Suprapubic skin (tissue), 4 donors: Measurements from ENCODE around the gene CD79B. TPM values are rescaled to one million over a fixed set of nuclear protein-coding genes. Genes with fewer than 3 reads are reported as not detected.
"Not testable (repeated sequence)": the region's sequence is repeated elsewhere in the genome, so short reads cannot be mapped to it uniquely, and the experiment has no call there.

Experiments
- DNase-seq, 2 donors: peaks; one replicate each; pipeline ENCODE4 v3.0.0-alpha.2; 2019; ENCODE audit warnings: low spot score in 2 of 2
- H3K27ac ChIP-seq: fragments of 200-600 bp; sonication (generic); one replicate; pipeline ENCODE4 v1.5.1; 2019
- H3K27me3 ChIP-seq: fragments of 200-600 bp; sonication (generic); one replicate; pipeline ENCODE4 v1.5.1; 2019
- H3K36me3 ChIP-seq: fragments of 200-600 bp; sonication (generic); one replicate; pipeline ENCODE4 v1.5.1; 2019
- H3K4me1 ChIP-seq: fragments of 200-600 bp; sonication (generic); one replicate; pipeline ENCODE4 v1.5.1; 2019
- H3K4me3 ChIP-seq: fragments of 200-600 bp; sonication (generic); one replicate; pipeline ENCODE4 v1.5.1; 2019; ENCODE audit warnings: mild to moderate bottlenecking
- H3K9me3 ChIP-seq: fragments of 200-600 bp; sonication (generic); one replicate; pipeline ENCODE4 v1.5.1; 2019
- CTCF ChIP-seq, 2 donors: fragments of 200-600 bp in 1 of 2; fragments of 450-650 bp in 1 of 2; sonication (generic) in 1 of 2; IDR thresholded peaks; one replicate each; pipeline ENCODE4 v1.5.1; 2016 to 2019; ENCODE audit warnings: antibody characterized with exemption in 2 of 2, mild to moderate bottlenecking in 1 of 2, moderate library complexity in 1 of 2
- EP300 ChIP-seq: sonication (generic); formaldehyde crosslinking; IDR thresholded peaks from one replicate; pipeline ENCODE4 v1.6.1; 2017; ENCODE audit warnings: antibody characterized with exemption
- POLR2A ChIP-seq, 2 donors: fragments of 450-650 bp; IDR thresholded peaks; one replicate each; pipeline ENCODE4 v1.6.1; 2017; ENCODE audit warnings: antibody characterized with exemption in 2 of 2, mild to moderate bottlenecking in 2 of 2, moderate library complexity in 2 of 2
- POLR2AphosphoS5 ChIP-seq, 3 donors: sonication (generic); formaldehyde crosslinking; IDR thresholded peaks; one replicate each; pipeline ENCODE4 v1.6.1; 2017; ENCODE audit warnings: antibody characterized with exemption in 3 of 3
- WGBS: methylation state at CpG from one replicate; pipeline ENCODE4 v1.1.5; 2018; 5-methylcytosine and 5-hydroxymethylcytosine counted together
- total RNA-seq, 4 donors: library from RNA; depleted of rRNA; stranded (reverse); fragments of >200 nt; gene quantifications; one replicate each; pipeline ENCODE4 v1.1.0, GENCODE V29; 2016

CD79B gene
- total RNA-seq, 4 donors from 2014 or later: 1.5 to 7.9 (median 2.2) TPM

DNA sequence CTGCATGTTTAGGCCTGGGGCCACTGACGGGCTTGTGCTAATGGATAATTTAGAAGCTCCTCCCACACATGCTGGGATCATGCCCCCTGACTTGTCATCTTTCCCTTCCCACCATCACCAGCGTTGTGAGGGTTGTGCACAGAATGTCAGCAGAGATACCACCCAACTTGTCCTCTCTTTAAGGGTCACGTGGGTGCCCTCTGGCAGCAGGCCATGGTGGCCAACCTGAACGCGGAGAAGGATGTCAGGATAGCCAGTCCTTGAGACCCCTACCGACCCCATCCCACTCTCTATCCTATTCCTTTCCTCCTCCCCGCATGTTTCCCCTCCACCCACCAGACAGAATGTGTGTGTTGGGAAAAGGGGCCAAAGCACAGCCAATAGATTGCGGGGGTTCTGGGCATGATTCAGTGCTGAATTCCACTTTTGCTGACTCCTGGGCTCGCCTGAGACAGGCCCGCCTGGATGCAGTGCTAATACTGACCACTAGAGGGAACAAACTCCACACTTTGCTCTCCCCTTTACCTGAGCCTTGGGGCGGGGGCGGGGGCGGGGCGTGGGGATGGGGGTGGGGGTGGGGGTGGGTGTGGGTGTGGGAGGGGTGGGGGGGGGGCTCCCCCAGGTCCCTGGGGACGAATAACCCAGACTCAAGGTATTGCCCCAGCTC is 50.1 kb downstream of the CD79B start, which contains the start of gene GH2:
Gene GH2, minus strand, starts transcription at position 10 of the 667 bp plus-strand sequence. CDS start 143 bp downstream, outside the sequence.
- H3K9me3 ChIP-seq: no peaks in the 10 kb centered on the region
- no peak within 1 kb of the TSS for H3K27ac ChIP-seq
- no peaks in the 10 kb centered on the region for H3K36me3 ChIP-seq
- no peak within 1 kb of the TSS for H3K4me3 ChIP-seq
- peak; percentile 13 to 78 for TF ChIP-seq CTCF (IDR thresholded peaks at IDR 0.05)
- TF ChIP-seq POLR2AphosphoS5 (IDR thresholded peaks at IDR 0.05): no peak
- DNase-seq: no peak
- no peaks in the 10 kb centered on the region for H3K27me3 ChIP-seq
- 40% methylated on average over 13 of the region's 15 CpGs for WGBS
- H3K4me1 ChIP-seq: no peaks in the 10 kb centered on the region

GRCh38 chr17:63881337-63881736 is 50.8 kb downstream of the CD79B start:
- H3K4me1 ChIP-seq, DNase-seq, H3K27me3 ChIP-seq, H3K36me3 ChIP-seq, H3K9me3 ChIP-seq, H3K27ac ChIP-seq, H3K4me3 ChIP-seq: not testable (repeated sequence)
- WGBS: 73% methylated on average over 11 of the region's 11 CpGs

- WGBS: no CpG with 5 or more reads among the region's 12 CpGs
- Histone ChIP-seq H3K27me3 (no peaks in the 10 kb centered on the region), H3K4me1 (no peaks in the 10 kb centered on the region), H3K36me3 (no peaks in the 10 kb centered on the region), H3K9me3 (no peaks in the 10 kb centered on the region), H3K27ac (no peak overlapping the region), H3K4me3 (no peak overlapping the region)
- no peak for DNase-seq
- TF ChIP-seq CTCF (IDR thresholded peaks at IDR 0.05): no peak
- no peak for TF ChIP-seq POLR2A (IDR thresholded peaks at IDR 0.05)
- TF ChIP-seq POLR2AphosphoS5 (IDR thresholded peaks at IDR 0.05): no peak
- TF ChIP-seq EP300: no peak
These were observed 51.4 kb downstream of the CD79B start for GRCh38 chr17:63880706-63881105.

Other genes starting within 250 kb of the CD79B start
- gene LIMD2, start 232.2 kb downstream of the CD79B start, total RNA-seq: 1 to 10 TPM; 5.0 to 9.4 (median 6.8) TPM
- gene STRADA, start 190.5 kb downstream of the CD79B start, total RNA-seq: 10 to 100 TPM; 17.0 to 52.2 (median 27.4) TPM
- 10 to 100 TPM; 48.1 to 70.0 (median 62.9) TPM for gene CCDC47, start 158.7 kb downstream of the CD79B start, total RNA-seq
- 100 to 1,000 TPM in 2 of 4 donors, 10 to 100 TPM in 2; 56.9 to 222 (median 84.9) TPM for gene DDX42, start 158.2 kb downstream of the CD79B start, total RNA-seq
- 100 to 1,000 TPM; 105 to 144 (median 118) TPM for gene PSMC5, start 104.9 kb downstream of the CD79B start, total RNA-seq
- gene FTSJ3, start 104.7 kb downstream of the CD79B start, total RNA-seq: 10 to 100 TPM; 46.4 to 54.7 (median 48.4) TPM
- gene SMARCD2, start 89.6 kb downstream of the CD79B start, total RNA-seq: 100 to 1,000 TPM; 234 to 337 (median 309) TPM
- not detected for gene CSH2, start 58.7 kb downstream of the CD79B start, total RNA-seq
- not detected for gene GH2, start 50.4 kb downstream of the CD79B start, total RNA-seq
- gene CSH1, start 35.8 kb downstream of the CD79B start, total RNA-seq: not detected
- not detected for gene CSHL1, start 21.1 kb downstream of the CD79B start, total RNA-seq
- not detected for gene GH1, start 13.5 kb downstream of the CD79B start, total RNA-seq
- gene SCN4A, start 40.6 kb upstream of the CD79B start, total RNA-seq: 1 to 10 TPM in 2 of 4 donors, under 1 TPM in 2; 0.45 to 4.5 (median 1.6) TPM
- gene PRR29, start 66.0 kb upstream of the CD79B start, total RNA-seq: under 1 TPM in 1 of 4 donors, not detected in 3; 0.30 TPM
- 10 to 100 TPM in 2 of 4 donors, 1 to 10 TPM in 2; 8.4 to 32.5 (median 14.9) TPM for gene ICAM2, start 88.3 kb upstream of the CD79B start, total RNA-seq
- 10 to 100 TPM; 21.2 to 41.1 (median 35.1) TPM for gene ERN1, start 197.8 kb upstream of the CD79B start, total RNA-seq